ENCODE measurements around the gene SYCP2.

SYCP2 gene

GRCh38 chr20:59945175-59945574 lies 11.7 kb upstream of the SYCP2 start:
- Histone ChIP-seq H3K27me3 (ENCODE audit: low read depth, low read length) (no peaks in the 10 kb centered on the region), H3K9me3 (ENCODE audit: insufficient read depth, low read length) (no peaks in the 10 kb centered on the region), H3K4me2 (ENCODE audit: low read length) (no peak overlapping the region), H3K27ac (ENCODE audit: low read length) (no peak overlapping the region), H3K36me3 (replicated peaks; ENCODE audit: low read depth, low read length) (peaks cover 17% of the 10 kb centered on the region), H3K4me1 (ENCODE audit: low read length) (peaks cover 11% of the 10 kb centered on the region), H3K79me2 (ENCODE audit: low read length) (peaks cover 9% of the 10 kb centered on the region), H2AFZ (ENCODE audit: low read depth, low read length) (no peak overlapping the region), H4K20me1 (ENCODE audit: insufficient read depth, low read length) (no peaks in the 10 kb centered on the region), H3K9ac (ENCODE audit: low read length) (no peak overlapping the region), H3K4me3 (ENCODE audit: low read length) (no peak overlapping the region)
- TF ChIP-seq EZH2phosphoT487 (IDR thresholded peaks at IDR 0.05; ENCODE audit: low read depth) (no peak), CTCF (IDR thresholded peaks at IDR 0.05; ENCODE audit: low read depth, low read length) (no peak)

- H3K27ac ChIP-seq (ENCODE audit: low read length) = no peak overlapping the region
- H3K79me2 ChIP-seq (ENCODE audit: low read length) = peaks cover 9% of the 10 kb centered on the region
- H3K9me3 ChIP-seq (ENCODE audit: insufficient read depth, low read length) = no peaks in the 10 kb centered on the region
- no peak for TF ChIP-seq CTCF (IDR thresholded peaks at IDR 0.05; ENCODE audit: low read depth, low read length)
- TF ChIP-seq EZH2phosphoT487 (IDR thresholded peaks at IDR 0.05; ENCODE audit: low read depth) = no peak
- H3K27me3 ChIP-seq (ENCODE audit: low read depth, low read length) = no peaks in the 10 kb centered on the region
- no peak overlapping the region for H2AFZ ChIP-seq (ENCODE audit: low read depth, low read length)
- H3K4me1 ChIP-seq (ENCODE audit: low read length) = peaks cover 11% of the 10 kb centered on the region
- H3K36me3 ChIP-seq (replicated peaks; ENCODE audit: low read depth, low read length) = peaks cover 17% of the 10 kb centered on the region
- H3K4me2 ChIP-seq (ENCODE audit: low read length) = no peak overlapping the region
- H4K20me1 ChIP-seq (ENCODE audit: insufficient read depth, low read length) = no peaks in the 10 kb centered on the region
- H3K9ac ChIP-seq (ENCODE audit: low read length) = no peak overlapping the region
- no peak overlapping the region for H3K4me3 ChIP-seq (ENCODE audit: low read length)
Measured at GRCh38 chr20:59944726-59945125, 11.3 kb upstream of the SYCP2 start.

GRCh38 chr20:59942245-59942644 lies 8.8 kb upstream of the SYCP2 start:
- H3K27me3 ChIP-seq (ENCODE audit: low read depth, low read length) = no peaks in the 10 kb centered on the region
- H4K20me1 ChIP-seq (ENCODE audit: insufficient read depth, low read length) = no peaks in the 10 kb centered on the region
- H3K4me1 ChIP-seq (ENCODE audit: low read length) = peaks cover 8% of the 10 kb centered on the region
- no peak for TF ChIP-seq EZH2phosphoT487 (IDR thresholded peaks at IDR 0.05; ENCODE audit: low read depth)
- TF ChIP-seq CTCF (IDR thresholded peaks at IDR 0.05; ENCODE audit: low read depth, low read length) = no peak
- H3K79me2 ChIP-seq (ENCODE audit: low read length) = peaks cover 9% of the 10 kb centered on the region
- H3K27ac ChIP-seq (ENCODE audit: low read length) = no peak overlapping the region
- H3K9me3 ChIP-seq (ENCODE audit: insufficient read depth, low read length) = no peaks in the 10 kb centered on the region
- H3K4me3 ChIP-seq (ENCODE audit: low read length) = no peak overlapping the region
- H3K4me2 ChIP-seq (ENCODE audit: low read length) = no peak overlapping the region
- no peak overlapping the region for H3K9ac ChIP-seq (ENCODE audit: low read length)
- no peak overlapping the region for H2AFZ ChIP-seq (ENCODE audit: low read depth, low read length)
- H3K36me3 ChIP-seq (replicated peaks; ENCODE audit: low read depth, low read length) = peaks cover 17% of the 10 kb centered on the region

- Histone ChIP-seq H3K79me2 (ENCODE audit: low read length) (peaks cover 9% of the 10 kb centered on the region), H3K4me1 (ENCODE audit: low read length) (peaks cover 8% of the 10 kb centered on the region), H3K4me2 (ENCODE audit: low read length) (peak overlapping the region; percentile 90), H3K9ac (ENCODE audit: low read length) (peak overlapping the region; percentile 92), H3K9me3 (ENCODE audit: insufficient read depth, low read length) (no peaks in the 10 kb centered on the region), H3K36me3 (replicated peaks; ENCODE audit: low read depth, low read length) (peaks cover 17% of the 10 kb centered on the region), H4K20me1 (ENCODE audit: insufficient read depth, low read length) (no peaks in the 10 kb centered on the region), H3K4me3 (ENCODE audit: low read length) (peak overlapping the region; percentile 86), H3K27ac (ENCODE audit: low read length) (peak overlapping the region; percentile 78), H2AFZ (ENCODE audit: low read depth, low read length) (peak overlapping the region; percentile 97), H3K27me3 (ENCODE audit: low read depth, low read length) (no peaks in the 10 kb centered on the region)
- TF ChIP-seq EZH2phosphoT487 (IDR thresholded peaks at IDR 0.05; ENCODE audit: low read depth) = no peak
- no peak for TF ChIP-seq CTCF (IDR thresholded peaks at IDR 0.05; ENCODE audit: low read depth, low read length)
Measured at GRCh38 chr20:59940956-59941294, 7.5 kb upstream of the SYCP2 start.
